SK-N-SH (cell line): ENCODE measurements around the gene PRKN. TPM values are rescaled to one million over a fixed set of nuclear protein-coding genes. Genes with fewer than 3 reads are reported as not detected.

ENCODE experiments used
- CTCF ChIA-PET: fragments of 300-600, 350-600 bp; formaldehyde crosslinking; extraction: SDS; loops from one replicate; lab custom pipeline; 2021; lab: Yijun Ruan, JAX
- POLR2A ChIA-PET: fragments of 350-600 bp; sonication (Branson Sonifier 250); formaldehyde crosslinking; extraction: SDS; loops from one replicate; lab custom pipeline; 2020; ENCODE audit warnings: antibody characterized with exemption, inconsistent platforms; lab: Yijun Ruan, JAX
- DNase-seq: peaks from one replicate; pipeline ENCODE4 v3.0.0; 2012
- H2AFZ ChIP-seq: fragments of 200-600 bp; sonication (generic); 2 replicates; pipeline ENCODE4 v1.8.1; 2016; ENCODE audit warnings: antibody characterized with exemption, mild to moderate bottlenecking, low read depth
- H3F3A ChIP-seq: fragments of 200-600 bp; sonication (generic); replicated peaks from 2 replicates; pipeline ENCODE3; 2016; ENCODE audit warnings: antibody characterized with exemption, mild to moderate bottlenecking; ENCODE audit not compliant: insufficient read depth
- H3K27ac ChIP-seq, 2 experiments: fragments of 200-500 bp in 1 of 2; fragments of 200-600 bp in 1 of 2; sonication (Bioruptor generic) in 1 of 2; sonication (generic), shearing (Covaris generic) in 1 of 2; 2 replicates each; pipeline versions ENCODE4 v1.5.1 to v1.6.1; 2014 to 2016; ENCODE audit warnings: low read depth in 2 of 2, inconsistent platforms in 1 of 2, low read length in 1 of 2, mild to moderate bottlenecking in 1 of 2, mixed read lengths in 1 of 2
- H3K27me3 ChIP-seq: fragments of 200-600 bp; sonication (generic), shearing (Covaris generic); 2 replicates; pipeline ENCODE4 v1.6.1; 2016; ENCODE audit warnings: mixed run types; ENCODE audit not compliant: insufficient read depth
- H3K36me3 ChIP-seq, 2 experiments: fragments of 200-500 bp in 1 of 2; fragments of 200-600 bp in 1 of 2; sonication (Bioruptor generic) in 1 of 2; sonication (generic) in 1 of 2; replicated peaks in 1 of 2; 2 replicates each; pipeline versions ENCODE3 to v1.5.1; 2014 to 2016; ENCODE audit warnings: low read length in 1 of 2, mild to moderate bottlenecking in 1 of 2; ENCODE audit not compliant: insufficient read depth in 2 of 2, control insufficient read depth in 1 of 2
- H3K4me1 ChIP-seq, 2 experiments: fragments of 200-500 bp in 1 of 2; fragments of 200-600 bp in 1 of 2; sonication (Bioruptor generic) in 1 of 2; sonication (generic), shearing (Covaris generic) in 1 of 2; 2 replicates each; pipeline versions ENCODE4 v1.5.1 to v1.6.1; 2014 to 2016; ENCODE audit warnings: low read depth in 1 of 2, low read length in 1 of 2, mixed run types in 1 of 2; ENCODE audit not compliant: insufficient read depth in 2 of 2, control insufficient read depth in 1 of 2
- H3K4me2 ChIP-seq: fragments of 200-600 bp; sonication (generic), shearing (Covaris generic); 2 replicates; pipeline ENCODE4 v1.6.1; 2017; ENCODE audit warnings: mixed run types
- H3K4me3 ChIP-seq, 2 experiments: fragments of 200-500 bp in 1 of 2; fragments of 200-600 bp in 1 of 2; sonication (Bioruptor generic) in 1 of 2; sonication (generic), shearing (Covaris generic) in 1 of 2; 2 replicates each; pipeline versions ENCODE4 v1.5.1 to v1.8.1; 2014 to 2016; ENCODE audit warnings: low read depth in 2 of 2, inconsistent platforms in 1 of 2, low read length in 1 of 2, mild to moderate bottlenecking in 1 of 2, mixed read lengths in 1 of 2, moderate library complexity in 1 of 2
- H3K79me2 ChIP-seq: fragments of 200-600 bp; sonication (generic); 2 replicates; pipeline ENCODE4 v1.8.1; 2017; ENCODE audit warnings: mild to moderate bottlenecking; ENCODE audit not compliant: insufficient read depth
- H3K9ac ChIP-seq: fragments of 200-600 bp; sonication (generic); 2 replicates; pipeline ENCODE4 v1.6.1; 2017; ENCODE audit warnings: mixed run types
- H3K9me2 ChIP-seq: fragments of 200-600 bp; sonication (generic); 2 replicates; pipeline ENCODE4 v1.6.1; 2017; ENCODE audit warnings: mixed run types
- H3K9me3 ChIP-seq: fragments of 200-600 bp; sonication (generic); 2 replicates; pipeline ENCODE4 v1.6.1; 2017; ENCODE audit warnings: mixed run types, mild to moderate bottlenecking, moderate library complexity
- H4K20me1 ChIP-seq: fragments of 200-600 bp; sonication (generic); 2 replicates; pipeline ENCODE4 v1.6.1; 2017; ENCODE audit warnings: mild to moderate bottlenecking, mixed run types; ENCODE audit not compliant: insufficient read depth
- ELF1 ChIP-seq: IDR thresholded peaks from 2 replicates; pipeline ENCODE4 v1.4.0; 2012
- EP300 ChIP-seq, 2 experiments: IDR thresholded peaks; 2 replicates each; pipeline versions ENCODE4 v1.4.0 to v1.6.1; 2012; ENCODE audit warnings: borderline replicate concordance in 1 of 2, low read depth in 1 of 2, low read length in 1 of 2
- FOXJ3 ChIP-seq: sonication (generic); formaldehyde crosslinking; IDR thresholded peaks from 2 replicates; pipeline ENCODE4 v1.5.1; 2020; ENCODE audit warnings: mild to moderate bottlenecking, missing genetic modification reagents
- GABPA ChIP-seq: IDR thresholded peaks from 2 replicates; pipeline ENCODE4 v1.4.0; 2012; ENCODE audit warnings: low read depth, mild to moderate bottlenecking
- MEF2A ChIP-seq: IDR thresholded peaks from 2 replicates; pipeline ENCODE4 v1.4.0; 2012; ENCODE audit warnings: low read depth, borderline replicate concordance
- NFIC ChIP-seq: IDR thresholded peaks from 2 replicates; pipeline ENCODE4 v1.4.0; 2012; ENCODE audit warnings: borderline replicate concordance
- PBX3 ChIP-seq: IDR thresholded peaks from 2 replicates; pipeline ENCODE4; 2012
- RAD21 ChIP-seq: IDR thresholded peaks from 2 replicates; pipeline ENCODE4 v1.6.1; 2012; ENCODE audit warnings: mild to moderate bottlenecking, low read length
- RXRA ChIP-seq: IDR thresholded peaks from 2 replicates; pipeline ENCODE4 v1.4.0; 2012; ENCODE audit warnings: low read depth, mild to moderate bottlenecking, borderline replicate concordance
- SMC3 ChIP-seq: IDR thresholded peaks from 2 replicates; pipeline ENCODE4 v1.6.1; 2012; ENCODE audit warnings: low read depth, low read length, improper control_type of control experiment
- TAF1 ChIP-seq: IDR thresholded peaks from 2 replicates; pipeline ENCODE4 v1.6.1; 2012; ENCODE audit warnings: low read depth, mild to moderate bottlenecking, low read length, moderate library complexity, borderline replicate concordance
- TEAD4 ChIP-seq: IDR thresholded peaks from 2 replicates; pipeline ENCODE4 v1.4.0; 2012; ENCODE audit warnings: mild to moderate bottlenecking, borderline replicate concordance; ENCODE audit not compliant: insufficient read depth
- ZBTB33 ChIP-seq: IDR thresholded peaks from 2 replicates; pipeline ENCODE4 v1.4.0; 2012; ENCODE audit warnings: low read depth, borderline replicate concordance
- WGBS: methylation state at CpG from one replicate; pipeline ENCODE4 v1.1.6; 2017; ENCODE audit warnings: low lambda C conversion rate; 5-methylcytosine and 5-hydroxymethylcytosine counted together
- polyA plus RNA-seq, 3 experiments: library from polyadenylated mRNA; depleted of rRNA; stranded (reverse); fragments of >200 nt; gene quantifications; 2 replicates each; pipeline ENCODE4 v1.2.3, GENCODE V29; 2012
- TF ChIP-seq, protein P1 (sequence below): IDR thresholded peaks from 2 replicates; pipeline ENCODE4 v1.6.1; 2012; ENCODE audit warnings: mild to moderate bottlenecking, low read depth, low read length, moderate library complexity

The PRKN gene
- polyA plus RNA-seq, 1 of the 3 experiments (the other 2 are of a cell fraction), result 0.76 TPM

- TF ChIP-seq ZBTB33, result no peak
- TF ChIP-seq MEF2A, result no peak
- TF ChIP-seq FOXJ3 (CRISPR knock-in tag), result no peak
- no peak for TF ChIP-seq RXRA
- TF ChIP-seq GABPA, result no peak
- no peak for TF ChIP-seq TEAD4
- TF ChIP-seq PBX3, result no peak
- no peak for TF ChIP-seq NFIC
- TF ChIP-seq EP300 (IDR thresholded peaks at IDR 0.05; ENCODE audit: borderline replicate concordance in 1 of 2, low read depth in 1 of 2, low read length in 1 of 2), result no peak
- no peak for TF ChIP-seq RAD21
- no peak for TF ChIP-seq TAF1
- TF ChIP-seq, protein P1, sequence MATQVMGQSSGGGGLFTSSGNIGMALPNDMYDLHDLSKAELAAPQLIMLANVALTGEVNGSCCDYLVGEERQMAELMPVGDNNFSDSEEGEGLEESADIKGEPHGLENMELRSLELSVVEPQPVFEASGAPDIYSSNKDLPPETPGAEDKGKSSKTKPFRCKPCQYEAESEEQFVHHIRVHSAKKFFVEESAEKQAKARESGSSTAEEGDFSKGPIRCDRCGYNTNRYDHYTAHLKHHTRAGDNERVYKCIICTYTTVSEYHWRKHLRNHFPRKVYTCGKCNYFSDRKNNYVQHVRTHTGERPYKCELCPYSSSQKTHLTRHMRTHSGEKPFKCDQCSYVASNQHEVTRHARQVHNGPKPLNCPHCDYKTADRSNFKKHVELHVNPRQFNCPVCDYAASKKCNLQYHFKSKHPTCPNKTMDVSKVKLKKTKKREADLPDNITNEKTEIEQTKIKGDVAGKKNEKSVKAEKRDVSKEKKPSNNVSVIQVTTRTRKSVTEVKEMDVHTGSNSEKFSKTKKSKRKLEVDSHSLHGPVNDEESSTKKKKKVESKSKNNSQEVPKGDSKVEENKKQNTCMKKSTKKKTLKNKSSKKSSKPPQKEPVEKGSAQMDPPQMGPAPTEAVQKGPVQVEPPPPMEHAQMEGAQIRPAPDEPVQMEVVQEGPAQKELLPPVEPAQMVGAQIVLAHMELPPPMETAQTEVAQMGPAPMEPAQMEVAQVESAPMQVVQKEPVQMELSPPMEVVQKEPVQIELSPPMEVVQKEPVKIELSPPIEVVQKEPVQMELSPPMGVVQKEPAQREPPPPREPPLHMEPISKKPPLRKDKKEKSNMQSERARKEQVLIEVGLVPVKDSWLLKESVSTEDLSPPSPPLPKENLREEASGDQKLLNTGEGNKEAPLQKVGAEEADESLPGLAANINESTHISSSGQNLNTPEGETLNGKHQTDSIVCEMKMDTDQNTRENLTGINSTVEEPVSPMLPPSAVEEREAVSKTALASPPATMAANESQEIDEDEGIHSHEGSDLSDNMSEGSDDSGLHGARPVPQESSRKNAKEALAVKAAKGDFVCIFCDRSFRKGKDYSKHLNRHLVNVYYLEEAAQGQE, result no peak
- no peak for TF ChIP-seq ELF1
- no peak for TF ChIP-seq SMC3
- Histone ChIP-seq H4K20me1 (0 out of 2 replicates have a peak, but pooled peaks cover 2% of the 10 kb centered on the region), H3K9me3 (0 out of 2 replicates have a peak, but pooled peaks cover 6% of the 10 kb centered on the region), H3K79me2 (no peaks in the 10 kb centered on the region), H3K9me2 (no peaks in the 10 kb centered on the region), H3K9ac (no peak overlapping the region), H3K36me3 (no peaks in the 10 kb centered on the region), H3K27me3 (no peaks in the 10 kb centered on the region), H3K4me1 (no peaks in the 10 kb centered on the region), H2AFZ (no peak overlapping the region), H3F3A (no peaks in the 10 kb centered on the region), H3K27ac (no peak overlapping the region), H3K4me3 (no peak overlapping the region), H3K4me2 (no peak overlapping the region)
- 29% methylated on average over 4 of the region's 4 CpGs for WGBS
- ChIA-PET POLR2A (no interaction called here), CTCF (no interaction called here)
- DNase-seq, result no peak
Measured at GRCh38 chr6:162076816-162077215, 650.8 kb downstream of the PRKN start.
